Smooth muscle cell (in vitro differentiated cells): ENCODE results near the gene HMGN1. TPM values are rescaled to one million over a fixed set of nuclear protein-coding genes. Genes with fewer than 3 reads are reported as not detected.
A peak's percentile ranks its signal among the peaks of the same experiment; 100 is the strongest.
"Not testable (repeated sequence)": the region's sequence is repeated elsewhere in the genome, so short reads cannot be mapped to it uniquely, and the experiment has no call there.

Experiments
- DNase-seq: peaks from one replicate; lab custom pipeline; 2025; ENCODE audit not compliant: unreplicated experiment; lab: John Stamatoyannopoulos, UW
- H2AFZ ChIP-seq: fragments of 200-600 bp; sonication (generic); 2 replicates; pipeline ENCODE4 v1.6.0; 2016; ENCODE audit warnings: antibody characterized with exemption, low read depth, mild to moderate bottlenecking
- H3F3A ChIP-seq: fragments of 200-600 bp; sonication (generic); 2 replicates; pipeline ENCODE4 v1.6.0; 2017; ENCODE audit warnings: antibody characterized with exemption, low read depth
- H3K27ac ChIP-seq: fragments of 200-600 bp; sonication (generic); 2 replicates; pipeline ENCODE4 v1.5.1; 2016; ENCODE audit warnings: low read depth, mild to moderate bottlenecking
- H3K27me3 ChIP-seq: fragments of 200-600 bp; sonication (generic); 2 replicates; pipeline ENCODE4 v1.6.1; 2016; ENCODE audit warnings: low read depth, mild to moderate bottlenecking
- H3K36me3 ChIP-seq: fragments of 200-600 bp; sonication (generic); 2 replicates; pipeline ENCODE4 v1.5.1; 2016; ENCODE audit warnings: low read depth
- H3K4me1 ChIP-seq: fragments of 200-600 bp; sonication (generic); 2 replicates; pipeline ENCODE4 v1.5.1; 2016; ENCODE audit warnings: low read depth
- H3K4me2 ChIP-seq: fragments of 200-600 bp; sonication (generic); 2 replicates; pipeline ENCODE4 v1.6.0; 2016; ENCODE audit warnings: mild to moderate bottlenecking
- H3K4me3 ChIP-seq: fragments of 200-600 bp; sonication (generic); 2 replicates; pipeline ENCODE4 v1.5.1; 2016; ENCODE audit warnings: mild to moderate bottlenecking
- H3K79me2 ChIP-seq: fragments of 200-600 bp; sonication (generic); 2 replicates; pipeline ENCODE4 v1.6.0; 2016; ENCODE audit warnings: low read depth, mild to moderate bottlenecking
- H3K9ac ChIP-seq: fragments of 200-600 bp; sonication (generic); 2 replicates; pipeline ENCODE4 v1.6.0; 2016; ENCODE audit warnings: low read depth
- H3K9me3 ChIP-seq: fragments of 200-600 bp; sonication (generic); replicated peaks from 2 replicates; pipeline ENCODE4 v1.5.1; 2016; ENCODE audit warnings: low read depth
- H4K20me1 ChIP-seq: fragments of 200-600 bp; sonication (generic); 2 replicates; pipeline ENCODE4 v1.6.0; 2016; ENCODE audit warnings: low read depth
- CTCF ChIP-seq: fragments of 200-600 bp; sonication (generic); IDR thresholded peaks from 2 replicates; pipeline ENCODE4 v1.5.1; 2017; ENCODE audit warnings: borderline replicate concordance, mild to moderate bottlenecking, antibody characterized with exemption; ENCODE audit not compliant: insufficient read depth, poor library complexity, severe bottlenecking
- WGBS: methylation state at CpG from one replicate; pipeline ENCODE4 v1.1.7; 2016; ENCODE audit warnings: low lambda C conversion rate; 5-methylcytosine and 5-hydroxymethylcytosine counted together
- polyA plus RNA-seq: library from polyadenylated mRNA; unstranded; fragments of >200 nt; fragmentation: Nextera tagmentation; extraction: Ambion mirVana; gene quantifications from 2 replicates; pipeline ENCODE4 v1.2.1, GENCODE V29; 2016
- total RNA-seq: library from RNA; depleted of rRNA; stranded (reverse); fragments of >200 nt; gene quantifications from 2 replicates; pipeline ENCODE4 v1.2.3, GENCODE V29; 2014

The HMGN1 gene
- total and polyA plus RNA-seq, 2 experiments from 2014 or later, result 396 to 427 TPM

- Histone ChIP-seq H3K79me2 (peaks cover 45% of the 10 kb centered on the region), H3K27ac (no peak overlapping the region), H3K4me2 (no peak overlapping the region), H3K36me3 (no peaks in the 10 kb centered on the region), H4K20me1 (peaks cover 16% of the 10 kb centered on the region), H3K4me3 (no peak overlapping the region), H2AFZ (no peak overlapping the region), H3K9ac (no peak overlapping the region), H3K27me3 (no peaks in the 10 kb centered on the region), H3F3A (no peaks in the 10 kb centered on the region), H3K4me1 (peaks cover 15% of the 10 kb centered on the region), H3K9me3 (no peaks in the 10 kb centered on the region)
- DNase-seq, result no peak
- WGBS, result 95% methylated on average over 50 of the region's 50 CpGs
- no peak for TF ChIP-seq CTCF
Observed at GRCh38 chr21:39385299-39386145, 36.6 kb upstream of the HMGN1 start.

- Histone ChIP-seq H3K4me2 (no peak overlapping the region), H2AFZ (no peak overlapping the region), H3K36me3 (no peaks in the 10 kb centered on the region), H4K20me1 (peaks cover 12% of the 10 kb centered on the region), H3K9me3 (no peaks in the 10 kb centered on the region), H3K79me2 (peaks cover 41% of the 10 kb centered on the region), H3K9ac (no peak overlapping the region), H3K27ac (no peak overlapping the region), H3K4me3 (no peak overlapping the region), H3K4me1 (peaks cover 15% of the 10 kb centered on the region), H3K27me3 (no peaks in the 10 kb centered on the region), H3F3A (no peaks in the 10 kb centered on the region)
- TF ChIP-seq CTCF, result no peak
- no peak for DNase-seq
- WGBS, result 94% methylated on average over 13 of the region's 13 CpGs
Observed at GRCh38 chr21:39384674-39385298, 35.9 kb upstream of the HMGN1 start.

- peaks cover 28% of the 10 kb centered on the region for H3K79me2 ChIP-seq
Observed at GRCh38 chr21:39382096-39382495, 33.2 kb upstream of the HMGN1 start.

GRCh38 chr21:39381009-39381408 lies 32.1 kb upstream of the HMGN1 start:
- Histone ChIP-seq H3K27me3 (no peaks in the 10 kb centered on the region), H3K9ac (peak overlapping the region; percentile 92), H2AFZ (peak overlapping the region; percentile 49), H3K79me2 (peaks cover 23% of the 10 kb centered on the region), H3K4me3 (peak overlapping the region; percentile 65), H3K4me2 (peak overlapping the region; percentile 91), H3F3A (no peaks in the 10 kb centered on the region), H3K27ac (peak overlapping the region; percentile 90), H4K20me1 (no peaks in the 10 kb centered on the region), H3K9me3 (no peaks in the 10 kb centered on the region), H3K36me3 (no peaks in the 10 kb centered on the region), H3K4me1 (peaks cover 7% of the 10 kb centered on the region)
- no peak for TF ChIP-seq CTCF
- DNase-seq, result no peak
- 49% methylated on average over 12 of the region's 12 CpGs for WGBS

More at GRCh38 chr21:39382096-39382495, 33.2 kb upstream of the HMGN1 start:
- not testable (repeated sequence) for H3F3A ChIP-seq, H3K4me2 ChIP-seq, H3K27me3 ChIP-seq, H3K36me3 ChIP-seq, DNase-seq, H2AFZ ChIP-seq, H3K9ac ChIP-seq, H3K9me3 ChIP-seq, H4K20me1 ChIP-seq, H3K4me1 ChIP-seq, H3K27ac ChIP-seq, H3K4me3 ChIP-seq
- over 99% methylated on average over 7 of the region's 7 CpGs for WGBS
